Suprapubic skin (tissue), 4 donors: ENCODE results near the gene ZDHHC13.

Source experiments
- CTCF ChIP-seq, 2 donors: fragments of 200-600 bp in 1 of 2; fragments of 450-650 bp in 1 of 2; sonication (generic) in 1 of 2; IDR thresholded peaks; one replicate each; pipeline ENCODE4 v1.5.1; 2016 to 2019; ENCODE audit warnings: antibody characterized with exemption in 2 of 2, mild to moderate bottlenecking in 1 of 2, moderate library complexity in 1 of 2
- EP300 ChIP-seq: sonication (generic); formaldehyde crosslinking; IDR thresholded peaks from one replicate; pipeline ENCODE4 v1.6.1; 2017; ENCODE audit warnings: antibody characterized with exemption
- POLR2A ChIP-seq, 2 donors: fragments of 450-650 bp; IDR thresholded peaks; one replicate each; pipeline ENCODE4 v1.6.1; 2017; ENCODE audit warnings: antibody characterized with exemption in 2 of 2, mild to moderate bottlenecking in 2 of 2, moderate library complexity in 2 of 2
- POLR2AphosphoS5 ChIP-seq, 3 donors: sonication (generic); formaldehyde crosslinking; IDR thresholded peaks; one replicate each; pipeline ENCODE4 v1.6.1; 2017; ENCODE audit warnings: antibody characterized with exemption in 3 of 3

- TF ChIP-seq POLR2A (IDR thresholded peaks at IDR 0.05) (no peak), CTCF (IDR thresholded peaks at IDR 0.05) (no peak), EP300 (no peak), POLR2AphosphoS5 (IDR thresholded peaks at IDR 0.05) (no peak)
Observed at GRCh38 chr11:19102521-19102900, 14.5 kb upstream of the ZDHHC13 start.
